GM18499 (cell line): ENCODE results near the gene ABLIM2.

Experiments used
- ATAC-seq: cut with Tn5 transposase; IDR thresholded peaks from one replicate; pipeline ENCODE4 v1.9.1; 2021; ENCODE audit warnings: moderate number of reproducible peaks; ENCODE audit not compliant: insufficient read depth, unreplicated experiment

Gene ABLIM2

DNA sequence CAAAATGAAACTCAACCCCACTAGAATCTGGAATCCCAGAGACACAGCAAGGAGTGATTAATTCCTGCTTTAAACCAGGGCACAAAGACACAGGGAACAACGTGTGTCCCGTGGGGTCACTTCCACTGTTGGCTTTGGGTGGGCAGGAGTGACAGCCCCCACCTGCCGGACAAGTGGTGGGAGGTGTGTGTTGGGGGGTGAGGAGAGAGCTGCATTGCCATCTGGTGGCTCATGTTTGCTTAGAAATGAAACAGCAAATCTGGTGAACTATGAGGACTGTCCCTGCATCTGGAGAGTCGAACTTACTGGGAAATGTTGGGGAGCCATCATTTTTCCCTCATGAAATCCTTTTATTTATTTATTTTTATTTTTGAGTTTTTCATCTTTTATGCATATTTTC, 143.1 kb downstream of the ABLIM2 start:
- no peak for ATAC-seq

DNA sequence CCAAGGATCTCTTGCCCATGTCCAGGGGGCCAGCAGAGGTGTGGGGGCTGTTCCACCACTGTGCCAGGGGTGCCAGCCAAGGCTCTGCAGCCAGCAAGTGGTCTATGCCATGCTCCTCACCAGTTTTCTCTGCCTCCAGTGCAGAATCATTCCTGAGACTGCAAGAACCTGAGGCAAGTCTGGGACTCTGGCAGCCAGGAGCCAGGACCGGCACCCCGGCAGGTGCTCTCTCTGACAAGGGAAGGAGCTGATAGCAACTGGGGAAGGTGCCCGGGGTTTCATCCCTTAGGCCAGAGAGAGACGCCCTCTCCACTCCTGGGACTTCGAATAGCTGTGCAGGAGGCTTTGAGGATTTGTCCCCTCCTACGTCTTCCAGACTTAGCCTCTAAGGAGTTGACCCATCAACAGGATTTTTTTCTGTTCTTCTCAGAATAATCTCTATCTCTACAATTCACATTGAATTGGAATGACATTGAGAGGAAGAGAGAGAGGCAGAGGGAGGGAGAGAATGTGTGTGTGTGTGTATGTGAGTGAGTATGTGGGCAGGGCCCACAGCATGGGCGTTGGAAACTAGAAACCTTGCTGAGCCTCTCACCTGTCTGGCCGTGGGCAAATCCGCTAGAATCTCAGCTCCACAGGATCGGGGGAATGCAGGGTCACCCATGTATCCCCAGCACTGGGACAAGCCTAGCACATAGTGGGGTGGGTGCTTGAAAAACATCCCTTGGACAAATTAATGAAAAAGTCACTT, 144.5 kb downstream of the ABLIM2 start:
- ATAC-seq = no peak

DNA sequence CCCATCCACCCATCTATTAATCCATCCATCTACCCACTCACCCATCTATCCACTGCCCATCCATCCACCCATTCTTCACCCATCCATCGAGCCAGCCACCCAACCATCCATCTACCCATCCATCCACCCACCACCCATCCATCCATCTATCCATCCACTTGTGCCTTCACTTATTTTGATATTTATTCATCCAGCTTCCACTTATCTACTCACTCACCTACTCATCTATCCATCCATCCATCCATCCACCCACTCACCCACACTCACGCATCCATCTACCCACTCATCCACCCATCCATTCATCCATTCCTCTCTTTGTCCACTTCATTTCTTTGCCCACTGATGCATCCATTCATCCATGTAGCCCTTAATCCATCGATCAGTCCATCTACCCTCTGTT, 146.1 kb downstream of the ABLIM2 start:
- no peak for ATAC-seq

DNA sequence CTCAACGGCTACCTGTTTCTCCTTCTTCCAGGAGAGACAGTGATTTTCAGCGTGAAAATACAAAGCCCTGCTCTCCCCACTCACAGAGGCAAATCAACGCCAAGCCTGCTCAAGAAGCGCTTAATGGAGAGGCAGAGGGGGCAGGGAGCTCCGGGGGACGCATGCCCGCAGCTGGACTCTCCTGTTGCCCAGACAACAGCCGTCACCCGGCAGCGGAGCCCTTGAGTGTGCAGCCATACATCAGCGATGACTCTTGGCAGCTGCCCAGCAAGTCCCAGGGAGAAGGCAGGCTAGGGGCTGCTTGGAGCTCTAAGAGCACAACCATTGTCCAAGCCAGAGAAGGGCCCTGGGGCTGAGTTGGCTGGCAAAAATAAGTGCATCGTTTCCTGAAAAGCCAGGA, 148.0 kb downstream of the ABLIM2 start:
- no peak for ATAC-seq

DNA sequence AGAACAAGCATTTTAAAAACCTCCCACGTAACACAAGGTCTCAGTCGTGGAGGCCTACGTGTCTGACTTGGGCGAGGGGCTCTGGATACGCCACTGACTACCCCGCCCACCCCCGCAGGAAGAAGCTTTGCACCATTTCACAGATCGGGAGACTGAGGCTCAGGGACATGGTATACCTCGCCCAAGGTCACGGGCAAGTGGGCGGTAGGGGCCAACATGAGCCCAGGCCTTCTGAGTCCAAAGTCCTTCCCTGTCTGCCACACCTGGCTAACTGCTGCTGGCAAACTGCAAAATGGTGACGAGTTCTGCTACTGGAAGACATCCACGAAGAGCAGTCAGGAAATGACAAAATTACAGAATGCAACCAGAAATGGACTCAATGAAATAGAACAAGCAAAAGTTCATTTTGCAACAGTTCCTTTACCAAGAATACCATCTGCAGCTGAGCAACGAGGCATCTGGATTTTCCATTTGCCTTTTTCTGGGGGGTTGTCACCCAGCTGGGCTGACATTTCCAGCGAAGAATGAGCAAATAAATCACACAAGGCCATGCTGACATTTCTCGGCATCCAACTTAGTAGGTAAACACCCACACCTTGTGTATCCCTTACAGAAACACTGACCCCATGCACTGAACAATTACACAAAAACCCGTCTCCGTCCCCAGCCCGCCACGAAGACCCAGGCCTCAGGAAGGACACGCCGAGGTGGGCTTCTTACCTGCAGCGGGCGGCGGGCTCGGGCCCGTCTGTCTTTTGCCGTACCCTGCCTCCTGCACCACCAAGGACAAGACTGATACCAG, 148.7 kb downstream of the ABLIM2 start:
- ATAC-seq = no peak

DNA sequence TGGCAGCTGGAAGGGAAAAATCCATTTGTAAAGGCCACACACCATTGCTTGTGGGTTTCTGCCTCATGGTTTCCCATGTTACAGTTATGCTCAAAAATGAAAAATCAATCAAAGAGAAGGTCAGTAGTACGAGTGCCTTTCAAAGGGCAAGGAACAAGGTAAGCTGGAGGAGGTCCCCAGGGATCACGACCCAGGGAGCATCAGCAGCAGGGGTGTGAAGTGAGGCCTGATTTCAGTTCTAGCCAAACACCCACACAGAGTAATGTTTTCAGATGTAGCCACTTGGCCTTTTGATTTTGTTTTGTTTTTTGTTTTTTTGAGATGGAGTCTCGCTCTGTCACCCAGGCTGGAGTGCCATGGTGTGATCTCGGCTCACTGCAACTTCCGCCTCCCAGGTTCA, 149.5 kb downstream of the ABLIM2 start:
- ATAC-seq = no peak

DNA sequence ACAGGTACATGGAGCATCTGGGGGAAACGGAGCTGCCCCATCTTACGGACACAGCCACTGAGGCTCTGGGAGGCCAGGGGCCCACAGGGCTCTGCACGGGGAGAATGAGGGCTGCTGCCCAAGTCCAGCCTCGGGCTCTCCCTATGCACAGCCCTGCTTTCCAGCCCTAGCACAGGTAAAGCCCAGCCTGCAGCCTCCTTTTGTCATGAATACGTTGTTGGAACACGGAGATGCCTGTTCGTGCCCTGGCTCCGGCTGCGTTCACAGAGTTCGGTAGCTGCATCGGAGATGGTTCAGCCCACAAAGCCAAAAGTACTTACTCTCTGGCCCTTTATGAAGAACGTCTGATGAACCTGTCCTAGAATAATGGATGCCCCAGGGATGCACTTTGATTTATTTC, 150.2 kb downstream of the ABLIM2 start:
- ATAC-seq = no peak

DNA sequence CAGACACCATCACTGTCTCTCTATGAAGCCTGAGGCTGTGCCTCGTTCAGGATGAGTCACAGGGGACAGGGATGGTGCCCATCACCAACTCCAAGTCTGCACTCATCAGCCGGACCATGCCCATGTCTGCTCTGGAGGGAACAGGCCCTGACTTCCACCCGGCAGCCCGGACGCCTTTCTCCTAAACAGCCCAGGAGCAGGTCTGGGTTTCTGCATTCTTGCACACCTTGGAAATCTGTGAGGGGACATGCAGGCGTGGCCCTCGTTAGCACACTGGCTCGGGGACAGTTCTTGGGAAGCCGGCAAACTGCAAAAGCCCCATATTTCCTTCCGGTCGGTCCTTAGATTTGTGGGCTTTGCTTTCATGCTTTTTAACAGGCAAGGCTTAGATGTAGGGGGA, 151.0 kb downstream of the ABLIM2 start:
- ATAC-seq = no peak

DNA sequence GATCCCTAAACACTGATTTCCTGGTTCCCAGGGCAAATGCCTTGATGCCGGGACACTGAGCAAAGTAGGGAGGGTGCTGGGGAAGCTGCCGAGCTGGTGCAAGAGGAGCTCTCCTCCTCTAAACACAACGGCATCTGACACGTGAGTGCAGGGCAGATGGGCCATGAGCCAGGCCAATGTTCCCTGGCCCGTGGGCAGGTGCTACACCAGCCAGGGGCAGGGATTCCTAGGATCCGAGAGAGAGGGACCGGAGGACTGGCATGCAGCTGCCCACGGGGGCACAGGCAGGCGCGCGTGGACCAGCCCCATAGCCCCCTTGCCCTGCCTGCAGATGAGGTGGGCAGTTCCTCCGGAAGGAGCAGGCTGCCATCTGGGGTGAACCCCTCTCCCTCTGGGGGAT, 152.1 kb downstream of the ABLIM2 start:
- ATAC-seq = no peak

DNA sequence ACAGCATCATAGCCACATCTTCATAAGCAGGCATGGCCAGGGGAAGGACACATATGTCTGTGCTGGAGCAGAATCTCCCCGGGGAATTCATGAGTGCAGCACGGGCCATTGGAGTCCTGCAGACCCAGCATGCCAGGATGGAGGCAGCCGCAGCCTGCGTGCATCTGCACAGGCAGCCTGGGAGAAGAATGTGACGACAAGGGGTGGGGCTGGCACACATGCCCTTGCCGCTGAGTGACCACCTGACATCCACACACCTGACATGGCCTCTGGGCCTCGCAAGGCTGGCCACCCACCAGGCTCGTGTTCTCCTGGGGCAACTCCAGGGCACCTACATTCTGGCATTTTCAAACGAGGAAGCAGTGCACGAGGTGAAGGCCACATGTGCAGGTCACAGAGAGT, 152.8 kb downstream of the ABLIM2 start:
- ATAC-seq = no peak

DNA sequence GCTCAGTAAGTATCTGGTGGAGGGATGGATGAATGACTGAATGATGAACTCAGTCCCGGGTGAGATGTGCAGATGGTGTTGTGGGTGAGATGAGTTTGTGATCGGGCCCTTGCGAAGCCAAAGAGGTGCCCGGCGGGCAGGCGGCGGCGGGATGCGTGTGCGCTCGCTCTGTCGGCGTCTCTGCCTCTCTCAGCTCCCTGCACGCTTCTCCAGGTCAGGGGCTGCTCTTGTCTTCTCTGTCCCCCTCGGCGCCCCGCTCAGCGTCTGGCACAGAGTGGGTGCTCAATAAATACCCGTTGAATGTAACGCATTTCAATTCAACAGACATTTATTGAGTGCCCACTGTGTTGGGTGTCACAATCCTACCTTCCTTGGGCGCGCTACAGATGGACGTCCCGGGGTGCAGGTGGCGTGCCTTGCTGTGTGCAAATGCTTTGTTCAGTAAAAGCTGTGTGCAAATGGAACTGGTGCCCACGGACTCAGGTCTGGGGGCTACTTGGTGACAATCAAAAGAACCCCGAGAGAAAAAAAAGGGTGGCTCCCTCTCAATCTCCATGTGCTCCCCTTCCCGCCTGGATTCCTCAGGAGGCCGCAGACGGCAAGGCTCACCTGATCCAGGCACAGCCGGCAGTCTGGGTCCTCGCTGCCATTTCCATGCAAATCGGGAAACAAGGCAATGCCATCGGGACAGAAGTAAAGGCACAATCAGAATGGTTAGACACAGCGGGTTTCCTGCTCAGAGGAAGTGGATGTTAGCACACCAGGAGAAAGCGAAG, 153.4 kb downstream of the ABLIM2 start:
- no peak for ATAC-seq

DNA sequence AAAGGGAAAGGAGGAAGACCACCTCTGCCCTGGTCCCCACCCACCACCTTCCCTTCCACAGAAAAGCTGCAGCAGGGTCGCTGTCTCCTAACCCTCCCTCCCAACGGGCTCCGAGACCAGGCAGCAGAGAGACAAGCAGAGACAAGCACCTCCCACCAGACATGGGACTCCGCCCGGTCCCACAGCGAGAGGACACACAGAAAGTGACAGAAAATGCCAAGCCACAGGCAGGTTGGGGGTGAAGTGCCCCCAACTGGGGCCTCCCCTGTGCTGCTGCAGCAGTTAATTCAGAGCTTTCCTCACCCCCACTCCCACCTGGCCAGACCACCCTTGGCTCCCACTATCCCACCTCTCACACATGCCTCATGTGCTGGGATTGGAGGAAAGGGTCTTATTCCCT, 154.5 kb downstream of the ABLIM2 start:
- ATAC-seq = no peak

DNA sequence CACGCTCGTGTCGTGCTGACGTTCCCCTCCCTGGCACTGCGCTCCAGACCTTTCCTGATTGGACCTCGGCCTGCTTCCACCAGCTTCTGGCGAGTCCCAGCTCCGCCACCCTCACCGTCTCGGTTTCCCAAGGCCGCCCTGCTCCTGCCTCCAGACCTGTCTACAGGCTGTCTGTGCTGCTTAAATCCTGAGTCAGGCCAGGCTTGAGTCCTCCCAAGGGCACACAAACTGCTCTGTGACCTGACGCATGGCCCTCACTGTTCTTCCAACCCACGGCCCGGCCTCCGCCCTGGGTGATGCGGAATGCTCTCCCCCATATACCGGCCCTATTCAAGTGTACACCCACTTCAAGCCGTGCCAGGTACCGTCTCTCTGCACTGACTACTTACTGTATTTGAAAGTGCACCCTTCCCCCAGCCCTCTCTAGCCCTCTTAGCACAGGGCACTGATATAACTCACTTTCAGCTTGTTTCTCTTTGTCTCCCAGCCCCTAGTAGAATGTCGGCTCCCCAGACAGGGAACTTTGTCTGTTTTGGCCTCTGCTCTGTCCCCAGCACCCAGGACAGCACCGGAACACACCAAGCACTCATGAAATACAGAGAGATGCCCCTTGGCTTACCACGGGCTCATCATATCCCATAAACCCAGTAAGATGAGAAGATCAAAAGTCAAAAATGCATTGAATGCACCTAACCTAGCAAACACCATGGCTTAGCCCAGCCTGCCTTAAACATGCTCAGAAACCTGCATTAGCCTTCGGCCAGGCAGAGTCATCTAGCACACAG, 155.9 kb downstream of the ABLIM2 start:
- ATAC-seq = no peak

DNA sequence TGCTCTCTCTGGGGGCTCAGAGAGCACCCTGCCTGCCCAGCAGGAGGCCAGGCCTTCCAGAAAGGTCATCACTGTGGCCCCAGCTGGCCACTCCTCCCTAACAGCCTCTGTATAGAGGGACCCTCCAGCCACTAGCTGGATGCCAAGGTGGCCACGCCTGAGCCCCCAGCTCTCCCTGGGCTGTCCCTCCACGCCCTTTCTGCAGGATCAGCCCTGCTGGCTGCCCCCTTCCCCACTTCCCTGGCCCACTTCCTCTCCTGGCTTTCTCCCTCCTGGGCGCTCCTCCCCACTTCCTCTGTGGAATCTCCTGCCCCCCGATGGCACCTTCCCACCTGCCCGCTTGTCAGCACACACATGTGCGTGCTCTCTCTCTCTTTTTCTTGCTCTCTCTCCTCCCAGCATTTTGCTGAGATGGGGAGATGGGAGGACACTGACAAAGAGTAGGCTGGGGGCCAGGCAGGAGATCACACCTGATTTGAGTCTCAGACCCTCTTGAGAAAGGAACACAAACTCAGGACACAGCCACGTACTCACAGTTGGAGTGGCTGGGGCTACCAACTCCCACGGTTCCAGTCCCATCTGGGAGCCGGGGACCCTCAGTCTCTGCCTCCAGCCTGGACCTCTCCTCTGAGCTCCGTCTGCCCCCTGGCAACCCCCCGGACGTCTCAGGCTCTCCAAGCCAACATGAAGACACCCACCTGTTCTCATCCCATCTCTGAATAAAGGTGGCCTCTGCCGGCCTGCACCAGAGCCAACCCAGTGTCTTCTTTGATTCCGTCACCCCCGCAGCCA, 156.9 kb downstream of the ABLIM2 start:
- ATAC-seq = no peak

DNA sequence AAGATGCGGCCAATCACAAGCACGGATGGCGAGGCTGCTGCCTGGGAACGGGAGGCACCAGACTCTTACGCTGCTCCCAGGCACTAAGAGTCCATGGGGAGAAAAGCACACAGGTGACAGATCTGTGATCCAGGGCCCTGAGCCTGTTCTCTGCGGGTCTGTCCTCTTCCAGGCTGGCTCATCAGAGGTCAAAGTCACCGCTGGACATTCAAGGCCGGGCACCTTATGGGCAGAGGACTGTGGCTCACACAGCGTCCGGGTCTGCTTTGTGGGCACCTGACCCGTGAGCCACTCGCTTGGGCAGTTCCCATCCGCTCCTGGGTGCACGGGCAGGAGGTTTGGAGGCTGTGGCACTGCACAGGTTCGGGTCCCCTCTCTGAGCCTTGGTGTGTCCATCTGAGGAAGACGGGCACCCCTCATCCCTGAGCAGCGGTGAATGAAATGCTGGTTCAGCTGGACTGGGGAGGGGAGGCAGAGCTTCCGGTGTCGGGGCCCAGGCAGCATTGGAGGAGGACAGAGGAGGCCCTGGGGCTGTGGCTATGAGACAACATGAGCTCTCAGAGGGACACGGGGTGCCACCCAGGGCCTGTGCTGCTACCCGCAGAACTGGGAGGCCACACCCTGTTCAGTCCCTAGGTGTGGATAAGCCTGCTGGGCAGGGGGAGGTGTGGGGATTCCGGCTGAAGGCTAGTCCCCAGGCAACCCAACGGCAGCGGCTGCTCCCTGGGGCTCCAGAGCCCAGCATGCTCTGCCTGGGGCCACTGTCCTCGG, 157.7 kb downstream of the ABLIM2 start:
- no peak for ATAC-seq

DNA sequence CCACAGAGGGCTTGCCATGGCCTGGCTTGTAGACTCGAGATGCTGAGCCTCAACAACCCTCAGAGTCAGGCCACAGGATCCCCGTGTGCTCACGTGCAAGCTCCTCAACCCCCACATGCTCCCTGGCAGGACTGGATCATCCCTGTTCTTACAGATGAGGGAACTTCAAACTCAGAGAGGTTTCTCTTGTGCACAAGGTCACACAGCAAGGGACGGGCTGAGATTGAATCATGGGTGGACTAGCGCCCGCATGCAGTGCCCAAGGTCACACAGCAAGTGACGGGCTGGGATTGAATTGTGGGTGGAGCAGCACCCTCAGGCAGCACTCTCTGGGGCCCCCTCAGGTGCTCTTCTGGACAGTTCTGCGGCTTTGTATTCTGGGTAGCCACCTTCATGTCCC, 158.4 kb downstream of the ABLIM2 start:
- no peak for ATAC-seq

DNA sequence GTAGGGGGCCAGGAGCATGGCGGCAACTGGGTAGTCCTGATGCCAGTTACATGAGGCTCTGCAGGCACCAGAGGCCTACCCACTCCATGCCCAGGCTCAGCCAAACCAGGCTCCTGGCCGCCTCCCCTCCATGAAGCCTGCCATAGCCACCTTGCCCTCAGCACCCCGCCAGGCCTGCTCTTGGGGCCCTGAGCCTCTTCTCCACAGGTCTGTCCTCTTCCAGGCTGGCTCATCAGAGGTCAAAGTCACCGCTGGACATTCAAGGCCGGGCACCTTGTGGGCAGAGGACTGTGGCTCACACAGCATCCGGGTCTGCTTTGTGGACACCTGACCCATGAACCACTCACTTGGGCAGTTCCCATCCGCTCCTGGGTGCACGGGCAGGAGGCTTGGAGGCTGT, 158.9 kb downstream of the ABLIM2 start:
- no peak for ATAC-seq

DNA sequence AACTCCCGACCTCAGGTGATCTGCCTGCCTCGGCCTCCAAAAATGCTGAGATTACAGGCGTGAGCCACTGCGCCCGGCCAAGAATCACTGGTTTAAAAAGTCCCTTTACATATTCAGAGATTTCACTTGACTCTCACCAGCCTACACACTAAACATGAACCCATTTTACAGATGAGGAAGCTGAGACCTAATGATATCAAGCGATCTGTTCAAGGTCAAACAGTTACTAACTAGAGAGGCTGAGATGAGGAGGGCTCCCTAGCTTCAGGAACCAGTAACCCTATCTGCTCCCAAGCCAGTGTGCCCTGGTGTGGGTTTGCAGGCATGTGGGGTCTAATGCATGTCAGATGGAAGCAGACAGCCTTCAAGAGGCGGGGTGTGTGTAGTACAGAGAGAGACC, 159.3 kb downstream of the ABLIM2 start:
- ATAC-seq = no peak

DNA sequence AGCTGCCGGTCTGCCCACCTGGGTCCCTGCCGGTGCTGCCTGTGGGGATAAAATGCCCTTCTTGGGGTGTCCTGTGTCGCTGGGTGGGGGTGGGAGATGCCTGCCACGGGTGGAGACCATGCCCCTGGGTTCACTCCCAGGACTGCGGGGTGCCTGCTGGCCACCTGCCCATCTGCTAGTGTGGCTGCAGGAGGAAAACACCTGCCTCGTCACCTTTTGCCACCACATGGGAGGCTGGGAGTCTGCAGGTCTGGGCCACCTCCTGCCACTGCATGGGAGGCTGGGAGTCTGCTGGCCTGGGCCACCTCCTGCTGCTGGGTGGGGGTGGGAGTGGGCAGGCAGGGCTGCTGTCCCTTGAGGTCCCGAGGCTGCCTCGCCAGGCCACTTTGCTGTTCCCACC, 160.2 kb downstream of the ABLIM2 start:
- ATAC-seq = no peak
